IgD-negative memory B cell (primary cell): ENCODE results near the gene NAV3. TPM values are rescaled to one million over a fixed set of nuclear protein-coding genes. Genes with fewer than 3 reads are reported as not detected.

Experiments
- H3K27ac Mint-ChIP-seq, 3 donors: one replicate each; pipeline ENCODE4 v1.8.0; 2020 to 2022; ENCODE audit warnings: mild to moderate bottlenecking in 3 of 3, mixed read lengths in 3 of 3, moderate library complexity in 1 of 3
- H3K27me3 Mint-ChIP-seq: one replicate; pipeline ENCODE4 v1.8.0; 2021; ENCODE audit warnings: mixed read lengths
- H3K36me3 Mint-ChIP-seq: one replicate; pipeline ENCODE4 v1.8.0; 2020; ENCODE audit warnings: mild to moderate bottlenecking, mixed read lengths
- H3K4me1 Mint-ChIP-seq, 3 donors: one replicate each; pipeline ENCODE4 v1.8.0; 2020 to 2022; ENCODE audit warnings: mixed read lengths in 3 of 3, mild to moderate bottlenecking in 1 of 3
- H3K4me3 Mint-ChIP-seq, 4 donors: one replicate each; pipeline ENCODE4 v1.8.0; 2020 to 2022; ENCODE audit warnings: mild to moderate bottlenecking in 4 of 4, mixed read lengths in 4 of 4, moderate library complexity in 3 of 4
- H3K9me3 Mint-ChIP-seq, 3 donors: one replicate each; pipeline ENCODE4 v1.8.0; 2020 to 2021; ENCODE audit warnings: mixed read lengths in 3 of 3, mild to moderate bottlenecking in 1 of 3
- polyA plus RNA-seq: library from polyadenylated mRNA; unstranded; fragments of 300-500 nt; fragmentation: Illumina TruSeq; gene quantifications from one replicate; pipeline ENCODE4 v1.2.3, GENCODE V29; 2021

The NAV3 gene, protein sequence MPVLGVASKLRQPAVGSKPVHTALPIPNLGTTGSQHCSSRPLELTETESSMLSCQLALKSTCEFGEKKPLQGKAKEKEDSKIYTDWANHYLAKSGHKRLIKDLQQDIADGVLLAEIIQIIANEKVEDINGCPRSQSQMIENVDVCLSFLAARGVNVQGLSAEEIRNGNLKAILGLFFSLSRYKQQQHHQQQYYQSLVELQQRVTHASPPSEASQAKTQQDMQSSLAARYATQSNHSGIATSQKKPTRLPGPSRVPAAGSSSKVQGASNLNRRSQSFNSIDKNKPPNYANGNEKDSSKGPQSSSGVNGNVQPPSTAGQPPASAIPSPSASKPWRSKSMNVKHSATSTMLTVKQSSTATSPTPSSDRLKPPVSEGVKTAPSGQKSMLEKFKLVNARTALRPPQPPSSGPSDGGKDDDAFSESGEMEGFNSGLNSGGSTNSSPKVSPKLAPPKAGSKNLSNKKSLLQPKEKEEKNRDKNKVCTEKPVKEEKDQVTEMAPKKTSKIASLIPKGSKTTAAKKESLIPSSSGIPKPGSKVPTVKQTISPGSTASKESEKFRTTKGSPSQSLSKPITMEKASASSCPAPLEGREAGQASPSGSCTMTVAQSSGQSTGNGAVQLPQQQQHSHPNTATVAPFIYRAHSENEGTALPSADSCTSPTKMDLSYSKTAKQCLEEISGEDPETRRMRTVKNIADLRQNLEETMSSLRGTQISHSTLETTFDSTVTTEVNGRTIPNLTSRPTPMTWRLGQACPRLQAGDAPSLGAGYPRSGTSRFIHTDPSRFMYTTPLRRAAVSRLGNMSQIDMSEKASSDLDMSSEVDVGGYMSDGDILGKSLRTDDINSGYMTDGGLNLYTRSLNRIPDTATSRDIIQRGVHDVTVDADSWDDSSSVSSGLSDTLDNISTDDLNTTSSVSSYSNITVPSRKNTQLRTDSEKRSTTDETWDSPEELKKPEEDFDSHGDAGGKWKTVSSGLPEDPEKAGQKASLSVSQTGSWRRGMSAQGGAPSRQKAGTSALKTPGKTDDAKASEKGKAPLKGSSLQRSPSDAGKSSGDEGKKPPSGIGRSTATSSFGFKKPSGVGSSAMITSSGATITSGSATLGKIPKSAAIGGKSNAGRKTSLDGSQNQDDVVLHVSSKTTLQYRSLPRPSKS (N-terminal part only)
- 0.11 TPM for polyA plus RNA-seq

DNA sequence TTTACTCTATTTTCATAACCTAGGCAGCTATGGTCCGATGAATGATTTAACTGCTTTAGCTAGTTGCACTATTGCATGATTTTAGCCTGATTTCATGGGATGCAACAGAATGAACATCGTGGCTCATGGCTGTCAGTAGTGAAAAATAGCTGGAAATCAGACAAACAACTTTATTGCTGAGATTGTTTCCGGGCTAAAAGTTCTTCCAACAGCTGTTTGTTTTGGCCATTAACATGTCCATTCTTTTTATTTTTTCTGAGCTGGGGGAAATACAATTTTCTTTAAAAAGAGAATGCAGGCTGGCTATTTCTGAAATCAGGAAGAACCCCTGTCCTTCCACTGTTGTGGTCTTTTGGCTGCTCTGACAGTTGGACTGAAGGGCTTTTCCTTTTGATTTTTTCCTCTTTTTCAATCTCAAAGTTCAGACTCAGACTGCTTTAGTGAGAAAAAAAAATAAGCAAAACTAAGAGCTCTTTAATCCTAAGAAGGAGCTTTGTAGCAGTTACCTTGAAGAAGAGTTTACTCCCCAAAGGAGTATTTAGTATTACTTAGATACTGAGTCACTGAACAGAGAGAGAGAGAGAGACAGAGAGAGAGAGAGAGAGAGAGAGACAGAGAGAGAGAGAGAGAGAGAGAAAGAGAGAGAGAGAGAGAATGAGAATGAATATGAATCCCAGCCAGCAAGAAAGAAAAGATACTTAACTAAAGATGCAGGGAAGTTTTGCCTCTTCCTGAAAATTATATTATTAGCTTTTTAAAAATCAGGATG lies at the start of gene NAV3:
Gene NAV3 (plus strand): TSS at position 312 of the 769 bp plus-strand sequence. CDS start 568 bp downstream, outside the sequence.
- Mint-ChIP-seq H3K27me3 (no peaks in the 10 kb centered on the region), H3K4me3 (no peak within 1 kb of the TSS), H3K4me1 (no peaks in the 10 kb centered on the region)

DNA sequence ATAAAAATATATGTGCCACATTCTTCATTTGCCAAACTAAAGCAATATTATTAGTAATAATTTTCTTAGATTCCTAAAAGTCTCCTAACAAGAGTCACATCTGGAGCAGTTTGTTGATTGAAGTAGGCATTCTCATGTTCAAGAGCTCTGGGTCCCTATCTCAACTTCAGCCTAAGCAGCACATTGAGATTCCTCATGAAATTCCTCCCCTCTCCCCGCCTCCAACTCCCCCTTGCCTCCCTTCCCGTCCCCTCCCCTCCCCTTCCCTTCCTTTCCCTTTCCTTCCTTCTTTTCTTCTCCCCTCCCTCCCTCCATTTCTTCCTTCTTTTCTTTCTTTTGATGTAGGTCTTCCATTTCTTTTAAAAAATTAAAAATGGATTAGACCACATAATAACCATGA lies 48.7 kb upstream of the NAV3 start:
- Mint-ChIP-seq H3K4me3 (no peak overlapping the region), H3K4me1 (no peaks in the 10 kb centered on the region), H3K9me3 (no peaks in the 10 kb centered on the region), H3K27me3 (no peaks in the 10 kb centered on the region), H3K27ac (no peak overlapping the region), H3K36me3 (no peaks in the 10 kb centered on the region)

More for the DNA sequence above, at the start of gene NAV3:
- Mint-ChIP-seq H3K9me3 (peaks cover 0 to 1% (median 0%) of the 10 kb centered on the region in 3 donors), H3K36me3 (no peaks in the 10 kb centered on the region), H3K27ac (peak within 1 kb of the TSS in 1 of 3 donors; percentile 7)

GRCh38 chr12:77782766-77783165 lies 47.9 kb upstream of the NAV3 start:
- Mint-ChIP-seq H3K4me3 (no peak overlapping the region), H3K4me1 (no peaks in the 10 kb centered on the region), H3K36me3 (no peaks in the 10 kb centered on the region), H3K27ac (no peak overlapping the region), H3K9me3 (no peaks in the 10 kb centered on the region), H3K27me3 (no peaks in the 10 kb centered on the region)

GRCh38 chr12:77785211-77785610 lies 45.5 kb upstream of the NAV3 start:
- H3K27ac Mint-ChIP-seq: no peak overlapping the region
- peaks cover 0 to 1% (median under 1%) of the 10 kb centered on the region in 3 donors for H3K9me3 Mint-ChIP-seq
- H3K4me3 Mint-ChIP-seq: no peak overlapping the region
- H3K27me3 Mint-ChIP-seq: no peaks in the 10 kb centered on the region
- H3K4me1 Mint-ChIP-seq: no peaks in the 10 kb centered on the region
- no peaks in the 10 kb centered on the region for H3K36me3 Mint-ChIP-seq

DNA sequence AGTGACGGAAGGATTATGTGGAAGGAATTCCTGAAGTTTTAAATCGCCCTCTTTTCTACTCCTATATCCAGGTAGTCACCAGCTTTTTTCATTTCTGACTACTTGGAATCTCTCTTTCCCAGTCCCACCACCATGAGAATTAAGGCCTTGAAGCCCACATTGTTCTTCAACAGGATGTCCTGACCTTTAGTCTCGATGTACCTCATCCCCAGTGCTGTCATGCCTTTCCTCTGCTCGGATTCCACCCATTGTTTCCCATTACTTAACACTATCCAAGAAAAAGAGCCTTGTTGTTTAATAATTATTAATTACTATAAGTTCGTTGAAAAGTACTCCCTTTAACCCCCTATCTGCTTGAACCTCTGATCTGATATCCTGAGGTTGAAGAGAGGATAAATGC lies 44.0 kb upstream of the NAV3 start:
- Mint-ChIP-seq H3K36me3 (no peaks in the 10 kb centered on the region), H3K27me3 (no peaks in the 10 kb centered on the region), H3K27ac (no peak overlapping the region), H3K9me3 (peaks cover 0 to 3% (median 1%) of the 10 kb centered on the region in 3 donors), H3K4me3 (no peak overlapping the region), H3K4me1 (no peaks in the 10 kb centered on the region)

- H3K27me3 Mint-ChIP-seq: no peaks in the 10 kb centered on the region
- no peak overlapping the region for H3K4me3 Mint-ChIP-seq
- H3K36me3 Mint-ChIP-seq: no peaks in the 10 kb centered on the region
- H3K27ac Mint-ChIP-seq: no peak overlapping the region
- H3K9me3 Mint-ChIP-seq: peaks cover 0 to 3% (median 1%) of the 10 kb centered on the region in 3 donors
- no peaks in the 10 kb centered on the region for H3K4me1 Mint-ChIP-seq
Observed at GRCh38 chr12:77788231-77789168, 42.2 kb upstream of the NAV3 start.

GRCh38 chr12:77795699-77796098 lies 35.0 kb upstream of the NAV3 start:
- H3K4me1 Mint-ChIP-seq: no peaks in the 10 kb centered on the region
- no peak overlapping the region for H3K4me3 Mint-ChIP-seq
- no peak overlapping the region for H3K27ac Mint-ChIP-seq
- no peaks in the 10 kb centered on the region for H3K27me3 Mint-ChIP-seq
- H3K36me3 Mint-ChIP-seq: no peaks in the 10 kb centered on the region
- H3K9me3 Mint-ChIP-seq: no peaks in the 10 kb centered on the region

DNA sequence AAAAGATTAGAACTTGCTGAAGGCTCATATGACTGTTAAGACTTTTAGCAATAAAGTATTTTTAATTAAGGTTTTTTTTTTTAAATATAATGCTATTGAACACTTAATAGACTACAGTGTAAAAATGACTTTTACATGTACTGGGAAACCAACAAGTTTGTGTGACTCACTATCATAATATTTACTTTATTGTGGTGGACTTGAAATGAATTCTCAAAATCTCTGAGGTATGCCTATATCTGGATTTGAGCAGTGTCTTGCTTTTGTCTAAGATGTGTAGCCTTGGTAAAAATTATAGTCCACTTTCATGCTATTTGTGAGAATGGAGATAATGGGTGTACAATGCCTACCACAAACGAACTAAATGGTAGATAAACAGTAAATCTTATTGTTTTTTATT lies 33.9 kb upstream of the NAV3 start:
- no peaks in the 10 kb centered on the region for H3K36me3 Mint-ChIP-seq
- H3K27ac Mint-ChIP-seq: no peak overlapping the region
- H3K9me3 Mint-ChIP-seq: no peaks in the 10 kb centered on the region
- H3K4me3 Mint-ChIP-seq: no peak overlapping the region
- H3K4me1 Mint-ChIP-seq: no peaks in the 10 kb centered on the region
- H3K27me3 Mint-ChIP-seq: no peaks in the 10 kb centered on the region

DNA sequence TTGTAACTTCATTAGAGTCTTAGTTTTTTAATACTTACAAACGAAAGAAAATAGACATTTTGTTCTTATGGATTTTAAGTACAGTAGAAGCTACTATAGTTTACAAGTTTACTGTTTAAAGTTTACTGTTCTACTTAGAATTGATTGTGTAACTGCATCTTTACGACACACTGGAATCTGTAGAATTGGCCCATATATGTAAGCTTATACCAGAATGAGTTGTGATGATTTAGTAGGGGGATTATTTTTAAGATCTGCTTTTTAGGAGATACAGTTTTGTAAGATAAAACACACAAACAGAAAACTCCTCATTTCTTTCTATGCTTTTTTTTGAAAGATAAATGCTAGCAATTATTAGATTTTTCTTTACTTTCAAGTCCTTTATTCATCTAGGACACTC lies 30.2 kb upstream of the NAV3 start:
- no peak overlapping the region for H3K27ac Mint-ChIP-seq
- H3K36me3 Mint-ChIP-seq: no peaks in the 10 kb centered on the region
- H3K4me3 Mint-ChIP-seq: no peak overlapping the region
- H3K9me3 Mint-ChIP-seq: peaks cover 2 to 7% (median 5%) of the 10 kb centered on the region in 3 donors
- H3K27me3 Mint-ChIP-seq: no peaks in the 10 kb centered on the region
- H3K4me1 Mint-ChIP-seq: no peaks in the 10 kb centered on the region

GRCh38 chr12:77808534-77808933 lies 22.2 kb upstream of the NAV3 start:
- no peaks in the 10 kb centered on the region for H3K27me3 Mint-ChIP-seq
- no peak overlapping the region for H3K4me3 Mint-ChIP-seq
- no peaks in the 10 kb centered on the region for H3K4me1 Mint-ChIP-seq

GRCh38 chr12:77813558-77813957 lies 17.1 kb upstream of the NAV3 start:
- Mint-ChIP-seq H3K27ac (no peak overlapping the region), H3K4me3 (no peak overlapping the region), H3K27me3 (no peaks in the 10 kb centered on the region), H3K9me3 (peaks cover 0 to 2% (median 0%) of the 10 kb centered on the region in 3 donors), H3K4me1 (no peaks in the 10 kb centered on the region), H3K36me3 (no peaks in the 10 kb centered on the region)

More at GRCh38 chr12:77808534-77808933, 22.2 kb upstream of the NAV3 start:
- H3K36me3 Mint-ChIP-seq: no peaks in the 10 kb centered on the region
- H3K27ac Mint-ChIP-seq: no peak overlapping the region
- H3K9me3 Mint-ChIP-seq: peaks cover 1 to 7% (median 5%) of the 10 kb centered on the region in 3 donors

GRCh38 chr12:77814386-77814785 lies 16.3 kb upstream of the NAV3 start:
- no peaks in the 10 kb centered on the region for H3K36me3 Mint-ChIP-seq
- H3K27me3 Mint-ChIP-seq: no peaks in the 10 kb centered on the region
- no peaks in the 10 kb centered on the region for H3K4me1 Mint-ChIP-seq
- H3K27ac Mint-ChIP-seq: no peak overlapping the region
- peaks cover 0 to 3% (median 0%) of the 10 kb centered on the region in 3 donors for H3K9me3 Mint-ChIP-seq
- no peak overlapping the region for H3K4me3 Mint-ChIP-seq

DNA sequence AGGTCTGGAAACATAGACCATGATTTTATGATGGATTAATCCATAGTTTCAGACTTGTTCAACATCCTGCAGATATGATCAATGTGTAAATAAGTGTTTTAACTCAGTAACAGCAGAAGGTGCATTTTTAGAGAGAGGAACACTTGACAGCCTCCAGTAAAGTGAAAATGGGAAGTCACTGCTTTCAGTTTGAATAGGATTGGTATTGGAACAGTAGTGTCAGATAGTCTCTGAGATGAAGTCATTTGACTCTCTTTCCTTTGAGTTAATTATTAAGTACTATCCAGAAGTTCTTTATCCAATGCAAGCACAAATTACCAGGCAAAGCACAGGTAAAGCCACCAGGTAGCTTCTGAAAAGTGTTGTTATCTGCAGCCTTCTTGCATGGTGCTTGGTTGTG lies 14.5 kb upstream of the NAV3 start:
- Mint-ChIP-seq H3K9me3 (peaks cover 0 to 3% (median 0%) of the 10 kb centered on the region in 3 donors), H3K36me3 (no peaks in the 10 kb centered on the region), H3K27me3 (no peaks in the 10 kb centered on the region), H3K4me1 (no peaks in the 10 kb centered on the region), H3K27ac (no peak overlapping the region), H3K4me3 (no peak overlapping the region)
